Brain microvascular endothelial cell (primary cell): ENCODE results near the gene ALG9.

Experiments used
- DNase-seq: peaks from one replicate; pipeline ENCODE4 v3.0.0-alpha.2; 2020
- H3K27ac ChIP-seq: fragments of 250-450 bp; sonication (Bioruptor Pico); 2 replicates; pipeline ENCODE4 v1.5.1; 2020; ENCODE audit warnings: mild to moderate bottlenecking, moderate library complexity
- H3K27me3 ChIP-seq: fragments of 250-450 bp; sonication (Bioruptor Pico); replicated peaks from 2 replicates; pipeline ENCODE4 v1.5.1; 2020; ENCODE audit warnings: mild to moderate bottlenecking
- H3K36me3 ChIP-seq: fragments of 250-450 bp; sonication (Bioruptor Pico); replicated peaks from 2 replicates; pipeline ENCODE4 v1.5.1; 2020; ENCODE audit warnings: mild to moderate bottlenecking
- H3K4me3 ChIP-seq: 2 replicates; pipeline ENCODE4 v1.5.1; 2011; ENCODE audit warnings: low read depth, mild to moderate bottlenecking, control low read depth, low read length, moderate library complexity
- in situ Hi-C: cut with HindIII; loops from 2 replicates; pipeline ENCODE4 v1.10.0; 2017; ENCODE audit warnings: low sequenced_read_pairs, low pct_ligation_motif_present
- TF ChIP-seq, protein P1 (sequence below): IDR thresholded peaks from 2 replicates; pipeline ENCODE4 v1.5.1; 2011; ENCODE audit warnings: low read depth, mild to moderate bottlenecking, moderate library complexity, low read length, control low read depth, inconsistent platforms; ENCODE audit errors: missing control alignments

ALG9 gene

DNA sequence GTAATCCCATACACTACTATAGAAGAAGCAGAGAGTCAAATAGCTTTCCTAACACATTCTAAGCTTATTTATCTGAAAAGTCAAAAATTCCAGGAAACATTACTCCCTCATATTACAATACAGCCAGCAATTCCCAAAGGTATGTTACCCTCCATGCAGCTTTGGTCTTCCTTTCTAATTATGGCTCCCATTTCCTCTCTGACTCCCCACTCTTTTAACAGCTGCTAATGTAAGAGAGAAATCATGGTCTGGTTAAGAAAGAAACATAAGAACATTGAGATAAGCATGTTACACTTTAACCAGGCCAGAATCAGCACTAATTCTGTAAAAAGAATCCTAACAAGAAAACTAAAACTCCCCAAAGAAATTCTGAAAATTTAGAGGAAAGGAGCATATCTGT, 112.0 kb downstream of the ALG9 start:
- no peak overlapping the region for H3K27ac ChIP-seq
- in situ Hi-C loops = no loop called here
- H3K27me3 ChIP-seq = no peaks in the 10 kb centered on the region
- H3K4me3 ChIP-seq = no peak overlapping the region
- peaks cover 58% of the 10 kb centered on the region for H3K36me3 ChIP-seq
- TF ChIP-seq, protein P1, sequence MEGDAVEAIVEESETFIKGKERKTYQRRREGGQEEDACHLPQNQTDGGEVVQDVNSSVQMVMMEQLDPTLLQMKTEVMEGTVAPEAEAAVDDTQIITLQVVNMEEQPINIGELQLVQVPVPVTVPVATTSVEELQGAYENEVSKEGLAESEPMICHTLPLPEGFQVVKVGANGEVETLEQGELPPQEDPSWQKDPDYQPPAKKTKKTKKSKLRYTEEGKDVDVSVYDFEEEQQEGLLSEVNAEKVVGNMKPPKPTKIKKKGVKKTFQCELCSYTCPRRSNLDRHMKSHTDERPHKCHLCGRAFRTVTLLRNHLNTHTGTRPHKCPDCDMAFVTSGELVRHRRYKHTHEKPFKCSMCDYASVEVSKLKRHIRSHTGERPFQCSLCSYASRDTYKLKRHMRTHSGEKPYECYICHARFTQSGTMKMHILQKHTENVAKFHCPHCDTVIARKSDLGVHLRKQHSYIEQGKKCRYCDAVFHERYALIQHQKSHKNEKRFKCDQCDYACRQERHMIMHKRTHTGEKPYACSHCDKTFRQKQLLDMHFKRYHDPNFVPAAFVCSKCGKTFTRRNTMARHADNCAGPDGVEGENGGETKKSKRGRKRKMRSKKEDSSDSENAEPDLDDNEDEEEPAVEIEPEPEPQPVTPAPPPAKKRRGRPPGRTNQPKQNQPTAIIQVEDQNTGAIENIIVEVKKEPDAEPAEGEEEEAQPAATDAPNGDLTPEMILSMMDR = no peak
- DNase-seq = no peak

DNA sequence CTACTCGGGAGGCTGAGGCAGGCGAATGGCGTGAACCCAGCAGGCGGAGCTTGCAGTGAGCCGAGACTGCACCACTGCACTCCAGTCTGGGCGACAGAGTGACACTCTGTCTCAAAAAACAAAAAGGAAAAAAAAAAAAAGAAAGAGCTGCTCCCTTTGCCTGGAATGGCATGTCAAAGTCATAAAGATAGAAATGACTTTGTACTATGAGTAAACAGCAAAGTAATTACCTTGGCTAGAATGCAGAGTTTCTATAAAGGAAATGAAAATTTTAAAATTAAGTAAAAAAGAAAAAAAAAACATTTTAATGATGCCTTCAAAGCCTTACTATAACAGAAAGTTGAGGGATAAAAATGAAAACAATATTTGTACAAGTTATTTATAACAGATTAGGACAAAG, 115.3 kb downstream of the ALG9 start:
- DNase-seq = no peak
- H3K27me3 ChIP-seq = no peaks in the 10 kb centered on the region
- TF ChIP-seq, protein P1 = no peak
- in situ Hi-C loops = no loop called here
- peaks cover 67% of the 10 kb centered on the region for H3K36me3 ChIP-seq
- no peak overlapping the region for H3K27ac ChIP-seq
- H3K4me3 ChIP-seq = no peak overlapping the region

DNA sequence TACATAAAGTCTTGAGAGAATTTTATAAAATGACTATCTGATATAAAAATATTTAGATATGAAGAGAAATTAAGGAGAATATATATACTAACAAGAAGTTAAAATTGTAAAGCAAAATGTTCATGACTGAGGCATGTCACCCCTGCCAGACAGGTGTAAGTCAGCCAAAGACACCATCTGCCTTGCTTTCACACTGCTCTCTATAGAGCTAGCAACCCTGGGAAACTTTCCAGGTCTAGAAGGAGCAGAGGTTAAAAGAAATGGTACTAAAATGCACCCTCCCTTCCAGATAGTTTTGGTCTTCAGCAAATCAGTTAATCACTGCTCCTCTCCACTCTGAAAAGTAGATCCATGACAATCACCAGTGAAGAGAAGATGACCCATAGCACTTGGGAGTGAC, 121.7 kb downstream of the ALG9 start:
- in situ Hi-C loops = no loop called here
- Histone ChIP-seq H3K4me3 (no peak overlapping the region), H3K27me3 (no peaks in the 10 kb centered on the region), H3K27ac (no peak overlapping the region), H3K36me3 (peaks cover 53% of the 10 kb centered on the region)
- TF ChIP-seq, protein P1 = no peak
- no peak for DNase-seq

DNA sequence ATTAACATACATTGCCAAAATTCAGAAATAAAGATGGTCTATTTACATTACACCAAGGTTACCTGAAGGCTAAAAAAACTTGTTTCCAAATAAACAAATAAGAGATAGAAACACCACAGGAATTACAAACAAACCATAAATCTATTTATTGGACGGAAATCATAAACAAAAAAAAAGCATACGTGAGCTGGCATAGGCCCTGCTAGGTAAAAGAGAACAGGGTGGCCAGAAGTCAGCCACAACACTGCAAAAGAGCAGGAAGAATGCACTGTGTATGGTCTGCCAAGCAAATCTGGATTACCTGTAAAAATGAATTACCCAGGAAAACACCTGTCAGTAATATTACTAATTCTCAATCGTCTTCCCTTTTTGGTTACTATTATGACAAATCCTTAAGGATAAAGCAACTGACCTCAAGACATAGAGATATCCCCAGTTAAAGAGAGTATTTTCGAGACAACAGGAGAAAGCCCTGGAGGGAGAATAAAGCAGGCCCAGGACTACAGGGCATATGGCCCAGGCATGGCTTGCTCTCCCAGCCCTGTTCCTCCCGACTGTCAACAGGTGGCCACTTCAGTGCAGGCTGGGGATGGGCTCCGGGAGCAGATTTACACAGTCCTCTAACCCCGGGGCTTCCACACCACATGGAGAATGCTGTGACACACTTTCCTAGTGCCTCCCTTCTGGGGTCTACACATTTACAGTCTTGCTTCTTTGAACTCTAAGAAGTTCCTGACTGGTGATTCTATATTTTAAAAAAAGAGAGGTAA, 123.2 kb downstream of the ALG9 start:
- TF ChIP-seq, protein P1 = no peak
- in situ Hi-C loops = no loop called here
- peaks cover 51% of the 10 kb centered on the region for H3K36me3 ChIP-seq
- no peaks in the 10 kb centered on the region for H3K27me3 ChIP-seq
- no peak overlapping the region for H3K27ac ChIP-seq
- H3K4me3 ChIP-seq = no peak overlapping the region
- no peak for DNase-seq

DNA sequence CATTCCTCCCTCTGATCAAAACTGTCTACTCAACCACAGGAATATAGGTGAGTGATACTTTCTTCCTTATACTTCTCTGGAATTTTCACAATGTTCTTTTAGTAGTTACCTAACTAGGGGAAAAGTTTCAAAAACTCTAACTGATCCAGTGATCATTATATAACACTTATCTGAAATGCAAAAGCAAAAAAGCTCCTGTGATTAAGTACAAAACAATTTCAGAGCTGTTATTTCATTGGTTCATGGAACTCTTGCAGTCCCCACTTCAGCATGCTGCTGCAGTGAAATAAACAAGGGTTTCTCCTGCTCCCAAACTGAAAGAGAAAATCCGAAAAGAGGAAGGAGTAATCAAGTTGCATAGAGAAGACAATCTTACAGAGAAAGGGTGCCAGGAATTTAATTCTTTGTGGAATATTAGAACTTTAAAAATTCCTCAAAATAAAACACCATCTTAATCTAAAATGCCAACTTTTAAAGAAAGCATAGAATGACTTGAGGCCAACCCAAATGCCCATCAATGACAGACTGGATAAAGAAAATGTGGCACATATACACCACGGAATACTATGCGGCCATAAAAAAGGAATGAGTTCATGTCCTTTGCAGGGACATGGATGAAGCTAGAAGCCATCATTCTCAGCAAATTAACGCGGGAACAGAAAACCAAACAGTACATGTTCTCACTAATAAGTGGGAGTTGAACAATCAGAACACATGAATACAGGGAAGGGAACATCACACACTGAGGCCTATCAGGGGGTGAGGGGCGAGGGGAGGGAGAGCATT, 125.5 kb downstream of the ALG9 start:
- in situ Hi-C loops = no loop called here
- no peaks in the 10 kb centered on the region for H3K27me3 ChIP-seq
- no peak overlapping the region for H3K4me3 ChIP-seq
- peaks cover 43% of the 10 kb centered on the region for H3K36me3 ChIP-seq
- peak overlapping the region; percentile 85 for H3K27ac ChIP-seq
- no peak for DNase-seq
- TF ChIP-seq, protein P1 = no peak
